Choroid plexus epithelial cell (primary cell): Measurements from ENCODE around the gene KCNMB2.
"Not testable (repeated sequence)": the region's sequence is repeated elsewhere in the genome, so short reads cannot be mapped to it uniquely, and the experiment has no call there.

Experiments
- DNase-seq: peaks from one replicate; pipeline ENCODE4 v3.0.0-alpha.2; 2010; ENCODE audit warnings: low read depth
- H3K4me3 ChIP-seq: 2 replicates; pipeline ENCODE4 v1.5.1; 2011; ENCODE audit warnings: low read depth, mild to moderate bottlenecking, control low read depth, low read length, moderate library complexity
- TF ChIP-seq, protein P1 (sequence below): conservative IDR thresholded peaks from 2 replicates; pipeline ENCODE4 v1.5.1; 2011; ENCODE audit warnings: low read depth, mild to moderate bottlenecking, control low read depth, inconsistent platforms, low read length, moderate library complexity

The KCNMB2 gene

DNA sequence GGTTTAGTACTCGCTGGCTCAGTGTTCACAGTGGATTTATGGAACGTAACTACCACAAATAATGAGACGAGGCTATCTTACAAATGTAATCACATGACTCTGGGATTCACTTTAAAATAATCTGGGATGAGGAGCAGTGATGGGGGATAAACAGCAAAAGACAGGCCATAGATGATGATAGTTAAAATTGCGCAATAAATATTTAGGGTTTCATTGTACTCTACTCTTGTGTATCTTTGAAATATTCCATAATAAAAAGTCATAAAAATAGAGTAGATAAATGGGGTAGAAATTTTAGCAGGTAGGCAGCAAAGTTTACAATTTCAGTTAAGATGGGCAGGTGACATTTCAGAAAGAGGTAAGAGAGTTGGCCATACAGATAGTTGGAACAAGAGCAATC lies 196.6 kb downstream of the KCNMB2 start:
- no peak overlapping the region for H3K4me3 ChIP-seq
- TF ChIP-seq, protein P1, sequence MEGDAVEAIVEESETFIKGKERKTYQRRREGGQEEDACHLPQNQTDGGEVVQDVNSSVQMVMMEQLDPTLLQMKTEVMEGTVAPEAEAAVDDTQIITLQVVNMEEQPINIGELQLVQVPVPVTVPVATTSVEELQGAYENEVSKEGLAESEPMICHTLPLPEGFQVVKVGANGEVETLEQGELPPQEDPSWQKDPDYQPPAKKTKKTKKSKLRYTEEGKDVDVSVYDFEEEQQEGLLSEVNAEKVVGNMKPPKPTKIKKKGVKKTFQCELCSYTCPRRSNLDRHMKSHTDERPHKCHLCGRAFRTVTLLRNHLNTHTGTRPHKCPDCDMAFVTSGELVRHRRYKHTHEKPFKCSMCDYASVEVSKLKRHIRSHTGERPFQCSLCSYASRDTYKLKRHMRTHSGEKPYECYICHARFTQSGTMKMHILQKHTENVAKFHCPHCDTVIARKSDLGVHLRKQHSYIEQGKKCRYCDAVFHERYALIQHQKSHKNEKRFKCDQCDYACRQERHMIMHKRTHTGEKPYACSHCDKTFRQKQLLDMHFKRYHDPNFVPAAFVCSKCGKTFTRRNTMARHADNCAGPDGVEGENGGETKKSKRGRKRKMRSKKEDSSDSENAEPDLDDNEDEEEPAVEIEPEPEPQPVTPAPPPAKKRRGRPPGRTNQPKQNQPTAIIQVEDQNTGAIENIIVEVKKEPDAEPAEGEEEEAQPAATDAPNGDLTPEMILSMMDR = no peak
- DNase-seq = no peak

DNA sequence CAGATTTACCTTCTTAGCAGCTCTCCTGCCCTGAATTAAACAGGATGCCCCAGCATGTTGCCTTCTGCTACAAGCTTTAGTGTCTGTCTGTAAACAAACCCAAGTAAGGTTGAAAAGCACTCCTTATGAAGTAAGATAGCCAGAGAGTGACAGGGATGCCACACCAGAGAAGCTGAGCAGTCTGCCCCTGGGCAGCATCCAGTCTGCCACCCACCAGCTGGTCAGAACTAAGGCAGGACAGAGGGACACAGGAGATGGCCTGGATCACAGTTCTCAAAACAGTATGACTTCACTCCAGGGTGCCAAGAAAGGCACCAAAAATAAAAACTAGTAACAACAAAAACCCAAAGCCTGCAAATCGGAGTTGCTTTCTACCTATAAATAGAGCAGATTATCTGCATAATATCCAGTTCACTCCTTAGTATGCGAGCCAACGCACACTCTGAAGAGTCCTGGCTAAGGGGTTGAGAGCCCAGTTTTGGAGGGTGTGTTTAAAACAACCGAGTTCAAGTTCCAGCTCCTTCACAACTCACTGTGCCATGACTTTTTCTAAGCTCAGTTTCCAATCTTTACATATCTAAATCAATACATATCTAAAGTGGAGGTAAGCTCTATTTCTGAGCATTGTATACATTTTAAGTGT lies 198.9 kb downstream of the KCNMB2 start:
- no peak for DNase-seq
- TF ChIP-seq, protein P1 = no peak
- H3K4me3 ChIP-seq = no peak overlapping the region

DNA sequence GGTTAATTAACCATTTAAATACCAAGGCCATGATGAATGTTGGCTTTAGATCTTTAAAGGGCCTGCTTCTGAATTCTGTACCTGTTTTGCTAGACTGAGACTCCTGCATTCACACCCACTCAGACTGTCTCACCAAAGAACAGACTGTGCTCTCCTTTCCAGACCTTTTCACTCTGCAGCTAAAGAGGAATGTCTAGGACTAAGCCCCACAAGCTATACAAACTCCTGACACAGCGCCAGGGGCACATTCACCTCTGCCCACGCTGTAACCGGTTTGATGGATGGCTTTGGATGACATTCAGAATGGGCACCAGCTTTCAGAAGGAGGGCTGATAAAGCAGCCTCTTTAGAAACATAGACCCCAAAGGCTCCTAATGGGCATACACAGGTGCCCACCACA lies 200.1 kb downstream of the KCNMB2 start:
- TF ChIP-seq, protein P1 = no peak
- no peak for DNase-seq
- no peak overlapping the region for H3K4me3 ChIP-seq

DNA sequence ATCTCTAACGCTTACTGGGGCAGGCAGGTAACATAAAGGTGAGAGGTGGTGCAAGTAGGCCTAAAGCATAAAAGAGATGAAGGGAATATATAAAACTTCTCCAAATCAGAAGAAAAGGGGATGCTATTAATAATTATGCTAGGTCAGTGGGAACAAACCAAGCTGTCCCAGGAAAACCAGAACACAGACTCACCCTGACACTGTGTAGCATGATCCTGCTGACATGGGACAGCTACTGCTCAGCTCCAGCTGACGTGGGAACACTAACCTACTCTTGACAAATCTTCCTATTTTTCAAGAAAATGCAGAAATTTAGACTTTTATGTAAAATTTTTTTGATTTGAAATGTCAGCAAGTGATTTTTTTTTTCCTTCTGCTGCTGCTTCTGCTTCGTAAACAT lies 203.5 kb downstream of the KCNMB2 start:
- TF ChIP-seq, protein P1 = no peak
- no peak for DNase-seq
- no peak overlapping the region for H3K4me3 ChIP-seq

DNA sequence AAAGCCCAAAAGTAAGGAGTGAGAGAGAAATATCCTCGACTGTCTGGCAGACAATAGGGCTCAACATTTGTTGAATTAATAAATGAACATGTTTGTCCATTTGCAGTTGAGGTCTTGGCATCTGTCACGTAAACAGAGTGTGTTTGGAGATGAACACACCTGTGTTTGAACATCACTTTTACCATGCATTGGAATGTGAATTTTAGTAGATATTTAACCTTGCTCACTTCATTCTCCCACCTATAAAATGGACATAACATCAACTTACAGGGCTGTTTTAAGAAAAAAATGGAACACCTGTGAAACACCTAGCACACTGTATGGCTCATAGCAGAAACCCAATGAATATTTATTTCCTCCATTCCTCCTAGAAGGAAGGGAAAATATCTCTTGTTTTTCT lies 204.8 kb downstream of the KCNMB2 start:
- H3K4me3 ChIP-seq = no peak overlapping the region
- TF ChIP-seq, protein P1 = no peak
- DNase-seq = no peak

DNA sequence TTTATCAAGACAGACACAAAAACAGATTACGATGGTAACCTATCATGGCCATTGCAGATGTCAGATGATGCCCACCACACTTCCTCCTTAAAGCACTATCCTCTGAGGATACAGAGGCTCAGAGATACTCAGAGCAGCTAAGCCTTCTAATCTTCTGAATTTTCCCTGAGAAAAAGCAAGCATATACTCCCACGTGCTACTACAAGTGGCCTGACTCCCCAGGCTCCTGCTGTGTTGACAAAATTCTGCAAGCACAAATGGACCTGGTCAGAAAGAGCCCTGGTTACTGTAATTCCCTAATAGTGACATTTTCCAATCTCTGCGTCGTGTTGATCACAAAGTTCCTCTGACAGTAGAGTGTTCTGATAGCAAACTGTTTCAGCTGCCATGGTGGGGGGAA lies 207.1 kb downstream of the KCNMB2 start:
- H3K4me3 ChIP-seq = no peak overlapping the region
- no peak for DNase-seq
- TF ChIP-seq, protein P1 = no peak

DNA sequence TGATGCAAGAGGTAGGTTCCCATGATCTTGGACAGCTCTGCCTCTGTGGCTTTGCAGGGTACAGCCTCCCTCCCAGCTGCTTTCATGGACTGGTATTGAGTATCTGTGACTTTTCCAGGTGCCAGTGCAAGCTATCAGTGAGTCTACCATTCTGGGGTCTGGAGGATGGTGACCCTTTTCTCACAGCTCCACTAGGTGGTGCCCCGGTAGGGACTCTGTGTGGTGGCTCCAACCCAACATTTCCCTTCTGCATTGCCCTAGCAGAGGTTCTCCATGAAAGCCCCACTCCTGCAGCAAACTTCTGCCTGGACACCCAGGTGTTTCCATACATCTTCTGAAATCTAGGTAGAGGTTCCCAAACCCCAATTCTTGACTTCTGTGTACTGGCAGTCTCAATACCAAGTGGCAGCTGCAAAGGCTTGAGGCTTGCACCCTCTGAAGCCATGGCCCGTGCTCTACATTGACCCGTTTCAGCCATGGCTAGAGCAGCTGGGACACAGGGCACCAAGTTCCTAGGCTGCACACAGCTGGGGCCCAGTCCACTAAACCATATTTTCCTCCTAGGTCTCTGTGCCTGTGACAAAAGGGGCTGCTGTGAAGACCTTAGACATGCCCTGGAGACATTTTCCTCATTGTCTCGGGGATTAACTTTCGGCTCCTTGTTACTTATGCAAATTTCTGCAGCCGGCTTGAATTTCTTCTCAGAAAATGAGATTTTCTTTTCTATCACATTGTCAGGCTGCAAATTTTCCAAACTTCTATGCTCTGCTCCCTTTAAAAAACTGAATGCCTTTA lies 209.8 kb downstream of the KCNMB2 start:
- H3K4me3 ChIP-seq, DNase-seq: not testable (repeated sequence)
